ENCODE measurements around the gene EIF3L.

Gene EIF3L

DNA sequence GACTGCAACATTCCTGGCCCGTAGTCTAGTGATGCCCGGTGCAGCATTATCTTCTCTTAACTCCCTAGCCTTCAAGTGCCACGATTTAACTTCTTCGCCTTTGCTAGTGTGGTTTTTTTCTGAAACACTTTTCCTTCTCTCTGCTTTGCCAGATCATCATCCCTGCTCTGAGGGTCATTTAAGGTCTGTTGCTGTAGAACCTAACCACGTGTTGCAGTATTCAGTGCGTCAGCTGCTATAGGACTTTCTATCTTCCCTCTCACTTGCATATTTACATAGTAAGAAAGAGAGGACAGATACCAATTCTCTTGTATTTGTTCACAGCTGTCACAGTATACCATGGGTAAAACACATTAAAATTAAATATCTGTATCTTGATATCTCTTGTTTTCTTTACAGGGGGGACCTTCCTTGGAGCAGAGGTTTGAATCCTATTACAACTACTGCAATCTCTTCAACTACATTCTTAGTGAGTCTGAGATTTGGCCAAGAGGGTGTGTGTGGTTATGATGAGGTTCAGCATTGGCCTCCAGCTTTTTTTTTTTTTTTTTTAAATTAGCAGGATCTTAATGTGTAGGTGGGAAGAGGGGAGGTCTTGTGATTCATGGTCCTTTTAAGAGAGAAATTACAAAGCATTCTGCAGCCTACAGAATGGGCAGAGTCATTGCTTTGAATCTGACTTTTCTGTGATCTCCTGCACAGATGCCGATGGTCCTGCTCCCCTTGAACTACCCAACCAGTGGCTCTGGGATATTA, 13.5 kb downstream of the EIF3L start:
- no peak overlapping the region for H3K4me3 ChIP-seq (ENCODE audit: low read length)

DNA sequence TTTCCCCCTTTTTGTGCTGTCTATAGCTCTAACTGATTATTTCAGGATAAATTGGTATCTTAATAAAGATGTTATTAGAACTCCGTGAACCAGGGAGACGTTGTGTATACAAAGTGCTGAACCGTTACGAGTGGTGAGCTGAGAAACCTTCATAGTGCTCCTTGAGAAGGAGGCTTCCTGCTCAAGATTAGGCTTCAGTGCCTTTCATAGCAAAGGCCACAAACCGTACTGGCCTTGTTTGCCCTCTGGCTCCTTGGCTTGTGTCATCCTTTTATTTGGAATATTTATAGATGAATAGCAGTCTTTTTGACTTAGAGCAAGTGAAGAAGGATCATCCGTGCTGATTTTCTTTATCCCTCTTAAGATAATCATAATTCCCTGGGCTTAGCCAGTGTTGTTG, 16.3 kb downstream of the EIF3L start:
- Histone ChIP-seq H3K9me3 (ENCODE audit: insufficient read depth, low read depth, low read length) (no peaks in the 10 kb centered on the region), H3K27ac (ENCODE audit: low read length) (no peak overlapping the region), H3K9ac (ENCODE audit: low read depth, low read length) (no peak overlapping the region), H3K27me3 (ENCODE audit: insufficient read depth, low read length) (no peaks in the 10 kb centered on the region), H3K36me3 (ENCODE audit: insufficient read depth, low read depth, low read length) (peaks cover 97% of the 10 kb centered on the region), H3K4me1 (ENCODE audit: insufficient read depth, low read length) (no peaks in the 10 kb centered on the region; the same call in 1 of the 2 replicates), H3K4me3 (ENCODE audit: low read length) (no peak overlapping the region)

More for the DNA sequence above, 13.5 kb downstream of the EIF3L start:
- Histone ChIP-seq H3K27ac (ENCODE audit: low read length) (no peak overlapping the region), H3K9me3 (ENCODE audit: insufficient read depth, low read depth, low read length) (no peaks in the 10 kb centered on the region), H3K9ac (ENCODE audit: low read depth, low read length) (no peak overlapping the region), H3K36me3 (ENCODE audit: insufficient read depth, low read depth, low read length) (peaks cover 95% of the 10 kb centered on the region), H3K4me1 (ENCODE audit: insufficient read depth, low read length) (no peaks in the 10 kb centered on the region), H3K27me3 (ENCODE audit: insufficient read depth, low read length) (no peaks in the 10 kb centered on the region)

DNA sequence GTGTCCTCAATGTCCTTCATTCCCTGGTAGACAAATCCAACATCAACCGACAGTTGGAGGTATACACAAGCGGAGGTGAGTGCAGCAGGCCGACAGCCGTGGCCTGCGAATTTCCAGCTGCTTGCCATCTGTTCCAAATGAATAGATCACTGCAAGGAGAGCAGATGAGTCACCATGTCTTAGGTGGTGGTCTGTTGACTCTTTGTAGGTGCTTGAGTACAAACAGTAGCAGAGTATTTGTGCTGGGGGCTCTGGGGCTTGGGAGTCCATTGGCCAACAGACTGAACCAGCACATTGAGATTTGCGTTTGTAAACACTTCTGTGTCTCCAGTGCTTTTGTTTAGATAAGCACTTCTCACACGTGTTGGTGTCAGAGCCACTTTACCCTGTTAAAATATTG, 21.1 kb downstream of the EIF3L start:
- Histone ChIP-seq H3K9ac (ENCODE audit: low read depth, low read length) (no peak overlapping the region), H3K9me3 (ENCODE audit: insufficient read depth, low read depth, low read length) (no peaks in the 10 kb centered on the region), H3K27ac (ENCODE audit: low read length) (no peak overlapping the region), H3K36me3 (ENCODE audit: insufficient read depth, low read depth, low read length) (peaks cover 96% of the 10 kb centered on the region), H3K4me1 (ENCODE audit: insufficient read depth, low read length) (no peaks in the 10 kb centered on the region; the same call in 1 of the 2 replicates), H3K4me3 (ENCODE audit: low read length) (no peak overlapping the region), H3K27me3 (ENCODE audit: insufficient read depth, low read length) (no peaks in the 10 kb centered on the region)

DNA sequence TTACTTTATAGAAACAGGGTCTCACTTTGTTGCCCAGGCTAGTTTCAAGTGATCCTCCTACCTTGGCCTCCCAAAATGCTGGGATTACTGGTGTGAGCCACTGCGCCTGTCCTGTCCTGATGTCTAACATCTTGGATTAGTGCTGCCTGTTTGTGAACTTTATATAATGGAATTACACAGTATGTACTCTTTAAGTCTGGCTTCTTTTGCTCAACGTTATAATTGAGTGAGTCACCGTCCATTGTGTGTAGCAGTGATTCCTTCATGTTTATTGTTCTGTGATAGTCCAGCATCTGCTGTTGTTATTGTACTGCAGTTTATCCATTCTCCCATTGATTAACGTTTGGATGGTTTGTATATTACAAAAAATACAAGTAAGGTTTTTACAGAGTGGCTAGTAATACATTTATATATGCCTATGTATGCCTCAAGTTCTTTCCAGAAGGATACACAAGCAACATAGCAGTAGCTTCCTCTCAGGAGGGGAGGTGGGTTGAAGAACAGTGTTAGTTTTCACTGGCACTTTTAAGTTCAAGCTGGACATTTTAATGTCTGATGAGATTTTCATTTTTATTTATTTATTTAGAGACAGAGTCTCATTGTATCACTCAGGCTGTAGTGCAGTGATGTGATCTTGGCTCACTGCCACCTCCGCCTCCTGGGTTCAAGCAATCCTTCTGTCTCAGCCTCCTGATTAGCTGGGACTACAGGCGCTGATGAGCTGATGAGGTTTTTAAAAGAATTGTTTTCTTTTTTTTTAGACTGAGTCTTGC, 31.6 kb downstream of the EIF3L start:
- Histone ChIP-seq H3K27ac (ENCODE audit: low read length) (no peak overlapping the region), H3K36me3 (ENCODE audit: insufficient read depth, low read depth, low read length) (peaks cover 90% of the 10 kb centered on the region), H3K9ac (ENCODE audit: low read depth, low read length) (no peak overlapping the region), H3K27me3 (ENCODE audit: insufficient read depth, low read length) (no peaks in the 10 kb centered on the region), H3K4me3 (ENCODE audit: low read length) (no peak overlapping the region), H3K4me1 (ENCODE audit: insufficient read depth, low read length) (no peaks in the 10 kb centered on the region), H3K9me3 (ENCODE audit: insufficient read depth, low read depth, low read length) (no peaks in the 10 kb centered on the region)

DNA sequence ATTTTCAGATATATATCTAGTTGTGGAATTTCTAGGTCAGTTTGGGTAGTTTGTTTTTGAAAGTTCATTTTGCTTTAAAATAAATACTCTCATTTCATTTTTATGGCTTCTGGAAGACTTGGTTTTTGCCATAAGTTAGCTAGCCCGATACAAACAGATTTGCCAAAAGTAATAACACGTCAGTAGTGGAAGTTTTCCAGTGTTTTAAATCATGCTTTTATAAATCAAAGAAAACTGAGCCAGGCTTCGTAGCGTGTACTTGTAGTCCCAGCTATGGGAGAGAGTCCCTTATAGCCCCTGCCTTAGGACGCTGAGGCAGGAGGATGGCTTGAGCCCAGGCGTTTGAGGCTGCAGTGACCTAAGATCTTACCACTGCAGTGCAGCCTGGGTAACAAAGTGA, 35.2 kb downstream of the EIF3L start:
- no peaks in the 10 kb centered on the region for H3K9me3 ChIP-seq (ENCODE audit: insufficient read depth, low read depth, low read length)
- peaks cover 87% of the 10 kb centered on the region for H3K36me3 ChIP-seq (ENCODE audit: insufficient read depth, low read depth, low read length)
- H3K9ac ChIP-seq (ENCODE audit: low read depth, low read length) = no peak overlapping the region
- H3K4me1 ChIP-seq (ENCODE audit: insufficient read depth, low read length) = no peaks in the 10 kb centered on the region
- H3K4me3 ChIP-seq (ENCODE audit: low read length) = no peak overlapping the region
- H3K27me3 ChIP-seq (ENCODE audit: insufficient read depth, low read length) = no peaks in the 10 kb centered on the region
- no peak overlapping the region for H3K27ac ChIP-seq (ENCODE audit: low read length)

DNA sequence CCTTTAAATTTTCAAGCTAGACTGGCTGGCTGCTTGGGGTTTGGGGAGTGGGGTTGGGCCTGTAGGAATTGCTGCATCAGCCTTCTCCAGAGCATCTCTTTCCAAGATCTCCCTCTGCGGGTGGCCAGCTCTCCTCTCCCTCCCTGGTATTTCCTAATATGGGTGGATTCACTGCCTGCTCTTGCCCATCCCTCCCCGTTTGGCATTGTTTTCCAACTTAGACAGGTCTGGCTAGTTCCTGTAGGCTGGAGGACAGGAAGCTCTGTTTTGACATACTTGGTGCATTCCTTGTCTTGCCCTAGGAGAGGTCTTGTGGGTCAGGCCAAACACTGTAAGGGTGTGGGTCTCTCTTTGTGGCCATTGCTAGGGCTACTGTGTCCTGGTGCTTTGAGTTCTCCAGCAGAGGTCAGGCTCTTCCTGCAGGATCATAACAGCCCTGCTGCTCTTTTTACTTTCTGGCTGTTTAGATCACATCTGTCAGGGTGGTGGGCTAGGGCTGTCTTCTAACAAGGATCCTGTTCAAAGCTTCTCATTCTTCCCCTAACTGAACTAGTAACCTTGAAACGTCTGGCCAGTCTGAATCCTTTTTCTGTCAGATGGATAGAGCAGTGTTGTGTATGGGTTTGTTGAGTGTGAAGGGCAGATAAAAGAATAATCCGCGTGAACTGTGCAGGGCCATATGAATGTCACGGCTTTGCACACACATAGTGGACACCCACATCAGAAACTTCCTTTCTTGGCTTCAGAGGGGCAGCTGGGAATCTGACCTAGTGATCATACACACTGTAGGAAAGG, 38.6 kb downstream of the EIF3L start:
- H3K27me3 ChIP-seq (ENCODE audit: insufficient read depth, low read length) = no peaks in the 10 kb centered on the region
- H3K36me3 ChIP-seq (ENCODE audit: insufficient read depth, low read depth, low read length) = peaks cover 77% of the 10 kb centered on the region
- H3K4me3 ChIP-seq (ENCODE audit: low read length) = no peak overlapping the region
- no peaks in the 10 kb centered on the region for H3K9me3 ChIP-seq (ENCODE audit: insufficient read depth, low read depth, low read length)
- H3K9ac ChIP-seq (ENCODE audit: low read depth, low read length) = 0 out of 2 replicates have a peak overlapping the region, but pooled peaks have one; percentile 2
- H3K27ac ChIP-seq (ENCODE audit: low read length) = no peak overlapping the region
- no peaks in the 10 kb centered on the region for H3K4me1 ChIP-seq (ENCODE audit: insufficient read depth, low read length)

DNA sequence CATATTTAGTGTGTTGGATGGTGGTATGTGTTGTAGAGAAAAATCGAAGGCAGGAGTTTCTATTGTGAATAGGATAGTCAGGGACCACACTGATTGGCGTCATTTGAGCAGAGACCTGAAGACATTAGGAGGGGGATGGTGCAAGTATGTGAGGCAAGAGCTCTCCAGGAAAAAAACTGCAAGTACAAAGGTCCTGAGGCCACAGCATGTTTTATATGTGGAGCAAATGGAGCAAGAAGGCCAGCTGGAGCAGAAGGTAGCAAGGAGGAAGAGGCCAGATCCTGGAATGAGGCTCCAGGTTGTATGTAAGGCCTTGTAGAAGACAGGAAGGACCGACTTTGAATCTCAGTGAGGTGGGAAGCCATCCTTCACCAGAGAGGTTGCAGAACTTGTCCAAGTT, 42.7 kb downstream of the EIF3L start:
- no peak overlapping the region for H3K4me3 ChIP-seq (ENCODE audit: low read length)
- H3K36me3 ChIP-seq (ENCODE audit: insufficient read depth, low read depth, low read length) = peaks cover 47% of the 10 kb centered on the region
- no peak overlapping the region for H3K9ac ChIP-seq (ENCODE audit: low read depth, low read length)

DNA sequence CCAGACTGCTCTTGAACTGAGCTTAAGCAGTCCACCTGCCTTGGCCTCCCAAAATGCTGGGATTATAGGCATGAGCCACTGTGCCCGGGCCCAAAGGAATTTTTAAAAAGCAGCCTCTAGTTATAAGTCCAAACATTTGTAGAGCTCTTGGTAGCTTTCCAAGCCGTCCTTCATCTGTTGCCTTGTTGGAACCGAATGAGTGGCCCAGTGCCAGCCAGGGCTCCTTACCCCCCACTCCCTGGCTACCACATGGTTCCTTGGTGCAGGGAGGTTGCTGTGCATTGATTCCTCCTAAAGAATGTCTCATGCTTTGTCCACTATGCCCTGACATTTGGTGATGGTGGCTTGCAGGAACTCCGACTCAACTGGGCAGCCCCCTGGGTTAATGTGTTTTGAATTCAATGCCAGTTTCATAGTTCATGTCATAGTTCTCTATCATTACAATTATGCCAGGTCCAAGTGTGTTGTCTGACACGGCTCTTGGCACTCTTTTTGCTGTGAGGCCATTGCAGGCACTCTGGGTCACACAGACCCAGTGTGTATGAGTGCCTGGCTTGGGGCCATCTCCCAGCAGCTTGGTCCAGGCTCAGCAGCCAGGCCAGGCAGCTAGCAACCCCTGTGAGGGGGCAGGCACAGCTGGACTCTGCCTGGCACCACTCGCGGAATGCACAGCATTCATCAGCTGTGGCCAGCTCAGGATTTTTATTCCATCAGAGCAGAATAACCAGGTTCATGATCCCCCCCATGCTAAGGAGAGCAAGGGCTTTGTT, 43.5 kb downstream of the EIF3L start:
- peaks cover 23% of the 10 kb centered on the region for H3K4me1 ChIP-seq (ENCODE audit: insufficient read depth, low read length)
- no peak overlapping the region for H3K27ac ChIP-seq (ENCODE audit: low read length)

More for the DNA sequence above, 42.7 kb downstream of the EIF3L start:
- Histone ChIP-seq H3K4me1 (ENCODE audit: insufficient read depth, low read length) (peaks cover 20% of the 10 kb centered on the region), H3K27ac (ENCODE audit: low read length) (no peak overlapping the region), H3K9me3 (ENCODE audit: insufficient read depth, low read depth, low read length) (no peaks in the 10 kb centered on the region), H3K27me3 (ENCODE audit: insufficient read depth, low read length) (no peaks in the 10 kb centered on the region)

DNA sequence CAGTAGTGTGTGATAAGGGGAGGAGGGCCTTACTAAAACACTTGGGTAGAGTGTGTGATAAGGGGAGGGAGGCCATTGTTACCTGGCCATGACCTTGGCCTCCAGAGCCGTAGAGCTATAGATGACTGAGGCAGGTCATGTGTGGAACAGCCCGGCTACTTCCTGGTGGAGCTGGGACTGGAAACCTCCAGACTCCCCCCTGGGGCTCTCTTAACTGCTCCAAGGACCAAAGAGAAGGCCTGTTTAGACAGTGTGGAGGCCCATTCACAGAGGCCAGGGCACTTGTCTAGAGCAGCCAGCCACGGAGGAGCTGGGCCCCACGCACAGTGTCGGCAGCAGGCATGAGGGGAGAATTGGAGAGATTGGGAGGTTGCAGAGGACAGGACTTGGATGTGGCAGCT, 44.4 kb downstream of the EIF3L start:
- Histone ChIP-seq H3K4me3 (ENCODE audit: low read length) (no peak overlapping the region), H3K9me3 (ENCODE audit: insufficient read depth, low read depth, low read length) (no peaks in the 10 kb centered on the region), H3K27me3 (ENCODE audit: insufficient read depth, low read length) (no peaks in the 10 kb centered on the region), H3K4me1 (ENCODE audit: insufficient read depth, low read length) (peaks cover 28% of the 10 kb centered on the region), H3K27ac (ENCODE audit: low read length) (peak overlapping the region; percentile 25), H3K36me3 (ENCODE audit: insufficient read depth, low read depth, low read length) (peaks cover 30% of the 10 kb centered on the region), H3K9ac (ENCODE audit: low read depth, low read length) (no peak overlapping the region)

More for the DNA sequence above, 43.5 kb downstream of the EIF3L start:
- Histone ChIP-seq H3K27me3 (ENCODE audit: insufficient read depth, low read length) (no peaks in the 10 kb centered on the region), H3K36me3 (ENCODE audit: insufficient read depth, low read depth, low read length) (peaks cover 39% of the 10 kb centered on the region), H3K9me3 (ENCODE audit: insufficient read depth, low read depth, low read length) (no peaks in the 10 kb centered on the region), H3K9ac (ENCODE audit: low read depth, low read length) (no peak overlapping the region), H3K4me3 (ENCODE audit: low read length) (no peak overlapping the region)

DNA sequence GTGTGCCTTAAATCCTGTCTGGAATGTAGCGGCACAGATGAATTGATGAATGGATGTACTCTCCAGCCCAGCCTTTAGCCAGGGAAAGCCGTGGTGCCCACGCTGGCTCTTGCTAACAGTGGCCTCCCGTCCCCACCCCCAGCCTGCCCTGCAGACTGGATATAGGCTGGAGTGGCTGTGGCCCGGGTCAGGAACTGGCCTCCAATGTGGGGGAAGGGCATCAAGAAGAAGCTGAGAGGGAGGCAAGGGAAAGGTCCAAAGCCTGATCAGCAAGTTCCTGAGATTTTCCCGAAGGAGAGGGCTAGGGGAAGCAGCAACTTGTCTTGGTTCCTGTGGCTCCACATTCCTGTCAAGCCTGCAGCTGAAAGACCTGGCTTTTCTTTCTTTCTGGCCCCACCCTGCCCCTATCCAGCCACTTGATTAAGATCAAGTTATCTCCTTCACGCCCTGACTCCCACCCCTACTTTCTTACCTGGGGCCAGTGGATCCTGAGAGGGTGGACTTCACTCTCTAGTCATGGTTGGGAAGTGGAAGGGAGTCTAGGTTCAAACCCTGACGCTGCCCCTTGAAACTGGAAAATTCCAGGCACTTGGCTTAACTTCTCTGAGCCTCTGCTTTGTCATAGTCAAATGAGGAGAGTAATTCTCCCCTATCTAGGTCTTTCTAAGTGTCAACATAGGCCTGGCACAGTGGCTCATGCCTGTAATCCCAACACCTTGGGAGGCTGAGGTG, 45.9 kb downstream of the EIF3L start:
- Histone ChIP-seq H3K4me1 (ENCODE audit: insufficient read depth, low read length) (peaks cover 31% of the 10 kb centered on the region), H3K27me3 (ENCODE audit: insufficient read depth, low read length) (no peaks in the 10 kb centered on the region), H3K27ac (ENCODE audit: low read length) (no peak overlapping the region), H3K36me3 (ENCODE audit: insufficient read depth, low read depth, low read length) (peaks cover 15% of the 10 kb centered on the region), H3K9ac (ENCODE audit: low read depth, low read length) (peak overlapping the region; percentile 48; the same call in 1 of the 2 replicates), H3K9me3 (ENCODE audit: insufficient read depth, low read depth, low read length) (no peaks in the 10 kb centered on the region), H3K4me3 (ENCODE audit: low read length) (no peak overlapping the region)
